ENCODE measurements around the gene GABBR2.

DNA sequence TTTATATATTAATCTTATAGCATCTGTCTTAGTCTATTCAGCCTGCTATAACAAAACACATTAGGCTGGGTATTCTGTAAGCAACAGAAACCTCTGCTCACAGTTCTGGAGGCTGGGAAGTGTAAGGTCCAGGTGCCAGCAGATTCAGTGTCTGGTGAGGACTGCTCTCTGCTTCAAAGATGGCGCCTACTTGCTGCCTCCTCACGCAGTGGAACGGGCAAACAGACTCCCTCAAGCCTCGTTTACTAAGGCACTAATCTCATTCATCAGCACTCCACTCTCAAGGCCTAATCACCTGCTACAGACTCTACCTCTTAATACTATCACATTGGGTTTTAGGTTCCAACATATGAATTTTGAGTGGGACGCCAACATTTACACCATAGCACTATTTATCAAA, 448.1 kb downstream of the GABBR2 start:
- TF ChIP-seq POLR2A (IDR thresholded peaks at IDR 0.05): no peak
- no peak for TF ChIP-seq CTCF (IDR thresholded peaks at IDR 0.05)

Measured in uterus (tissue), 2 donors.